RKO (cell line): ENCODE measurements around the gene DDAH1.
A peak's percentile ranks its signal among the peaks of the same experiment; 100 is the strongest.
"Not testable (repeated sequence)": the region's sequence is repeated elsewhere in the genome, so short reads cannot be mapped to it uniquely, and the experiment has no call there.

Experiments used
- DNase-seq: peaks from one replicate; pipeline ENCODE4 v3.0.0-alpha.2; 2016; ENCODE audit warnings: low spot score

DDAH1 gene

DNA sequence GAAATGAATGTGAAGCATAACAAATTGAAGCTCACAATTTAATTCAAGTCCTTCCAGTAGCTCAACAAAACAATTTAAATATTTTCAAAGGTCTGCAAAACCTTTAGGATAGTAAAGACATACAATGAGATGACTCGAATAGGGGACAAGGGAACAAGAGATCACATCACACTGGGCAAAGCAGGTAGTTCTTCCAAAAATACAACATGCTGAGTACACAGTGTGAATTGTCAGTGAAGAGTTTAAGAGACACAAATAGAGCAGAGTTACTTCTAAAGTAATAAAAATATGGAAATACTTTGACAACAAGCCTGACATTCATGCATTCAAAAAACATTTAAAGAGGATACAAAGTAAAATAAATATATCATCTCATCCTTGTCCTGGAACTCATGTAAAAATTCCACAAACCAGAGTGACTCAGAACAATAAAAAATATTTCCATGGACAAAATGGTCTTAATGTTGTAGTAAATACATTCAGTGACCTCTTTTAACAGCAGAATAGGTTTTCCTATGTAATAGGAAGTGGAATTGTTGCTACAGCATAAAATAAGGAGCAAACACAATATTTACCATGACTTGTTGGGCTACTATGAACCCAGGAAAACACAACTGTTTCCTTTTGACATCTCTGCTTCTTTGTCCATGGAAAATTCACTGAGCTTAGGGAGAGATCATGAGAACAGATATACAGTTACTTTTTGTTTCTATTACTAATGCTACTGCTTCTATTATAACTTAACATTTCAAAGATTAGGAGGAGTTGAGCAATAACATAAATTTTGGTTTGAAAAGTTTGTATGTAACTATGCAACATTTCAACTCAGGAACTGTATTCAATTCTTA is 104.9 kb downstream of the DDAH1 start:
- no peak for DNase-seq

DNA sequence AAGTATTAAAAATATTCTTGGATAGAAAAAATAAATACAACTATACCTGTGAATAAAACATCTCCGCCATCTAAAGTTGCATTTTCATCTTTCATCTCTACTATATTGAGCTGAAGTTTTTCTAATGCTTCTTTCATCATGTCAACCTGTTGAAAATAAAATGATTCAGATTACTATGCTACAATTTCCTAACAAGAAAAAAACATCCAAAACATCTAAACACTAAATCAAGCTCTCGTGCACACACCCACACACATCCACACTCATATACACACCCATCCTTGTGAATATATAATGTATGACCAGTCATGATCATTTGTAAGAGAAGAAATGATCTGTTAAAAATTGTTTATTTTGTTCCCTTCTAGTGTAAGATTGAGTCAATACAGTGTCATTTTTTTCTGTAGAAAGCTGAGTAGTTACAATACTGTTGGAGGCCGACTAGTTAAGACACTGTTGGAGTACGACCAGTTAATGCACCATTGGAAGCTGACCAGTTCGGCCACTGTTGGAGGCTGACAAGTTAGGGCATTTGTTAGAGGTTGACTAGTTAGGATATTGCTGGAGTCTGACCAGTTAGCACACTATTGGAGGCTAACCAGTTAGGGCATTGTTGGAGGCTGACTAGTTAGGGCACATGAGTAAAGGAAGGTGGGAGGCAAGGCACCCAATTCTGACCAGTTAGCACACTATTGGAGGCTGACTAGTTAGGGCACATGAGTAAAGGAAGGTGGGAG is 106.1 kb downstream of the DDAH1 start:
- peak; percentile 23 for DNase-seq

DNA sequence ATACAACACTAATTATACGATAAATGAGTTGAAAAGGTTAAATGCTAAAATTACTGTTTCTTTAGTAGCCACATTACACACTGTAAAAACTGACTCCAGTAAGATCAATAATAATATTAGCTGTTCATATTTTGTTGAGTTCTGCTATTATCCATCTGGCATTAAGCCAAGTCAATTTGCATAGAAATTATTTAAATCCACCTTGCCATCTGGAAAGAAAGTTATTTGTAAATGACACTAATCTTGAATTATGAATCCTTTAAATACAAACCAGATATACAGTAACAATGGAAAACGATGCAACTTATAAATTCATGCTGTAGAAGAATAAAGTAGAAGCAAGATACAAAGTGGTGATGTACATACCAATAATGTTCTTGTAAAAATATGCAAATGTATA is 107.1 kb downstream of the DDAH1 start:
- no peak for DNase-seq

DNA sequence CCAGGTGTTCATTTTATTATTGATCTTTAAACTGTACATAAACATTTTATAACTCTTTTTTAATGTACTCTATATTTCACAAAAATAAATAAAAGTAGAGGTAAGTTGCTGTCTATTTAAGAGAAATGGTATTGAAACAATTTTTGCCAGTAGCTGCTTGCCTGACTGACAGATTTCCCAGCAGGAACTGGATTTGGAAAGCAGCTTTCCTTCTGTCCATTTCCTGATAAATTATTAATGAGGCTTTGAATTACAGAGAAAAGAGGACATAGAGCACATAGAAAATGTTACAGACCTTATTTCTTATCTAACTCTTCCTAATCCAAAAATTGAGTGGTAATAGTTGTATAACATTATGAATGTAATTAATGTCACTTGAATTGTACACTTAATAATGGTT is 108.8 kb downstream of the DDAH1 start:
- no peak for DNase-seq

DNA sequence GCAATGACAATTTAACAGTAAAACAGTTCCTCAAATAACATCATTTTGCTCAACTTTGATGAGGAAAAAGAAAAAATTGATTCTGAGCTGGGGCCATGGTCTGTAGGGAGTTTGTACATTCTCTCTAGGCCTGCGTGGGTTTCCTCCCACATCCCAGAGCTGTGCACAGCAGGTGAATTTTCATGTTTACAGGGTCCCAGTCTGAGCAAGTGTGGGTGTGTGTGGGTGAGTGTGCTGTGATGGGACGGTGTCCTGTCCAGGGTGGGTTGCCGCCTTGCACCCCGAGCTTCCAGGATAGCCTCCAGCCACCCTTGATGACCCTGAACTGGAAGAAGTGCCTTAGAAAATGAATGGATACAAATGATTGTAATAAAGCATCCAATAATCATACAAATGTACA is 112.9 kb downstream of the DDAH1 start:
- DNase-seq: no peak

DNA sequence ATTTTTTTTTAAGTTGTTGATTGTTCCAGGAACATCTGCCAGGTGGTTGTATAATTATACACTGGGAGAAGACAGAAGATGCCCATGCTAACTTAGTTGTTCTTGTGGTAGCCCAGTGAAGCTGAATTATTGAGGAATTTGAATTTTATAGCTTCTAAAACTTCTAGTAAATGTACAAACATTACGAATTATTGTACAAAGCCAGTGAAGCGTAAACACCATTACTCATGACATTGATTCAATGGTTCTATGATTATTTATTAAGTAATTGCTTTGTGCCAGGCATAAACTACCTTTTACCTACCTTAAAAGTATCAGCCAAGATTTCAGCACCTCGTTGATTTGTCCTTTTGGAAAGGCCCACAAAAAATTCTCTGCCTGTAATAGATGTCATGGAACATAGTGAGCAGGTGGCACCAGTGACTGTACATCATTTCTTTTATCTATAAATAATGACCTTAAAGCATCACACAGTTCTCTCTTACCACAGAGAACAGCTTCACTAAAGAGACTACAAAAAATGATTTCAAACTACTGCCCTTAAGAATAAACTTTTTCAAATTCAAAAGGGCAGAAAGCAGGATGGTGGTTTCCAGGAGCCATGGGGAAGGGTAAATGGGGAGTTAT is 113.6 kb downstream of the DDAH1 start:
- DNase-seq: no peak

DNA sequence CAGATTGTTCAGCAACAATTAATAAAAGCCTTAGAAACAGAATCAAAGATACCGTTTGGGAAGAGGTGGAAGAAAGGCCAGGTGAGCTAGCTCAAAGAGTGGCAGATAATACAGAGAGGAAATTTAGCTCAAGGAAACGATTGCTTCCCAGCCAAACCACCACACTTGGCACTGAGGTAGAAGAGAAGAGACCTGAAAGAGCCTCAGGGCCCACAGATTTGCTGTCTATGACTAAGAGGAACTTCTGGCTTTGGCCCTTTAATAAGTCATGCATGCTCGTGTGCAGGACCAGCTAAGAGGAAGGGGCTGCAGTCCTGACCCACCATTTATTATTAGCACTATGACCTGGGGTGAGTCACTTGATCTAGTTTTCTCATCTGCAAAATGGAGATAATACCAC is 115.7 kb downstream of the DDAH1 start:
- no peak for DNase-seq

DNA sequence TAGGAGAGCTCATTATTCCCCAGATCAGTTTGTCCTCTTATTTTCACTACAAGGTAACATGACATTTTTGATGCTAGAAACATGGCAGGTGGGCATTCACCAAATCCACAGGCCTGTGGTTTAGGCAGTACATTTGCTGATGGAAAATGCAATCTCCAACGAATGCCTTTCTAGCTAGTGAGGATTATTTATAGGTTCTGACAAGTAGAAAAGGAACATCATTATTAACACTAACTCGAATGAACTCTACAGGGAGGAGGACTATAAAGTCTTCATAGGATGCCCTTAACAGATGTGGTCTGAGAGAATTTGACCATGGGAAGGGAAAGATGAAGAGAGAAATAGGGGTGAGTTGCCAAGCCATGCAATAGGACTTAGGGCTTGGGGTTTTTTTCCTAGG is 117.1 kb downstream of the DDAH1 start:
- no peak for DNase-seq

DNA sequence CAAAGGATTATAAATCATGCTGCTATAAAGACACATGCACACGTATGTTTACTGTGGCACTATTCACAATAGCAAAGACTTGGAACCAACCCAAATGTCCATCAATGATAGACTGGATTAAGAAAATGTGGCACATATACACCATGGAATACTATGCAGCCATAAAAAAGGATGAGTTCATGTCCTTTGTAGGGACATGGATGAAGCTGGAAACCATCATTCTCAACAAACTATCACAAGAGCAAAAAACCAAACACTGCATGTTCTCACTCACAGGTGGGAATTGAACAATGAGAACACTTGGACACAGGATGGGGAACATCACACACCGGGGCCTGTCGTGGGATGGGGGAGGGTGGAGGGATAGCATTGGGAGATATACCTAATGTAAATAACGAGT is 117.7 kb downstream of the DDAH1 start:
- DNase-seq: not testable (repeated sequence)

DNA sequence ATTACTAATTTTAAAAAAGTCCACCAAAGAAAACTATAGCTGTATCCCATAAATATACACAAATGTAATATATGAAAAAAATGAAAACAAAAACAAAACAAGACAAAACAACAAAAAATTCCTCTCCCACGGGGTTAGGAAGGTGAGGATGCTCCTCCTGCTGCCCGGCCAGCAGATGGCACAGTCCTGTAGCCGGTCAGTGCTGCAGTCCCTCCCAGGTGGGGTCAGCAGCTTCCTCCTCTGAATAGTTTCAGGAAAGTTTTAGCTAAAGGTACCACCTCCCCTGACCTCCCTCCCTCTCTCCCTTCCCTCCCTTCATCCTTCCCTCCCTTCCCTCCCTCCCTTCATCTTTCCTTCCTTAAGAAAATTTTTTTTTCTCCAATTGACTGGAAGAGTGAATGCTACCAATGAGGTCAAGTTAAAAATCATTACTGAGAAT is 120.7 kb downstream of the DDAH1 start:
- peak; percentile 65 for DNase-seq

DNA sequence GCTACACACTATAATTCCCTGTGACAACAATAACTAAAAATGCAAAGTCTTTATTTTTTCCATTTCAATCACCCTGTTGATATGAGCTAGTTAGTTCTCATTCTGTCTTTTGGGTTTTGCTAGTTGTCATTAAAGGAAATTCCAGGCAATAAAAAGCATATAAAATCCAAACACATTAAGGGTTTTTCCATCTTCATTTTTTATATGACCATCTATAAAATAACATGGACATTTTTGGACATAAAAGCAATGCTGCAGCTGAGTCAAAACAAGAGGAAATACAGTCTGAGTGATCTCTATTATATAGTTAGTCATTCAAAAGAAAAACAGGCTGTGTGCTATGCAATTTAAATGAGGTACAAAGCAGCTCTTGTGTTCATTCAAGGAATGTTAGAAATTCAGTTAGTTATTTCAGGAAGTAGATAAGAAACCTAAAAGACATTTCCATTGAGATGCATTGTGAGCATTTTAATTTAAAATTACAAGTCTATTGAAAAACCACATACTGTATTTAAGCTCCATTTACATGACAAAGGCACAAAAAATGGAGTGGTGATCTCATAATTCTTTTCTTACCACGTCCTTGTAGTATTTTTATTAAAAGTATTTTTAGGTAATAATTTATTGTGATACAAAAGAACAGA is 121.2 kb downstream of the DDAH1 start:
- DNase-seq: peak; percentile 48

DNA sequence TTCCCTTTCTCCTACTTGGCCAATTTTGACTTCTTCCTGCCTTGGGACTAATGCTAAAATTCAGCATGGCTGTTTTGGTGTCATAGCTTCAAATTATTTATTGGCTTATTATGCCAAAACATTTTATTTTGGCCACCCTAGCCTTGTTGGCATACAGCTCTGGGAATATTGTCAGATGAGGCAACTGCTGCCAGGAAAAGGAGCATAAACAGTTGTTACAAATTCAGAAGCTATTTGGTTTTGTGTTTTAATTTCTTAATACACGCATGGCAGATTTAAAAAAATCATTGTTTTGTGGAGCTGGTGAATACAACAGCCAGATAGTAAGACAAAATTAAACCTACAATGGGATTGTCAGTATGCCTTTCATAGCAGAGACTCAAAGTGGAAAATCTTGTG is 121.7 kb downstream of the DDAH1 start:
- DNase-seq: no peak

DNA sequence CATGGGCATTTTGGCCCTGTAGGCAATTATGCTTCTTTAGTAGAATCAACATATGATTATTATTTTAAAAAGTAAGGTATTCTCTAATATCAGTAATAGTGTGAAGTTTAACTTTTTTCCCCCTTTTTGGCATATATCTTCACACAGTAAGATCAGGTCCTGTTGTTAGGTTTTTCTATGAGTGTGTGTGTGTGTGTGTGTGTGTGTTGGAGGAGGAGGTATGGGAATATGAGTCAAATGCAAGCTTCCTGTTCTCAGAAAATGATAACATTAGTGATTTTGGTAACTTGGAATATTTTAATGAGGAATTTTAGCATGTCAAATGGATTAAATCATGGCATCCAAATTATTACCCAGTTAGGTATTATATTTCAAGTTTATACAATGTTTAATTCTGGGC is 122.8 kb downstream of the DDAH1 start:
- DNase-seq: no peak

DNA sequence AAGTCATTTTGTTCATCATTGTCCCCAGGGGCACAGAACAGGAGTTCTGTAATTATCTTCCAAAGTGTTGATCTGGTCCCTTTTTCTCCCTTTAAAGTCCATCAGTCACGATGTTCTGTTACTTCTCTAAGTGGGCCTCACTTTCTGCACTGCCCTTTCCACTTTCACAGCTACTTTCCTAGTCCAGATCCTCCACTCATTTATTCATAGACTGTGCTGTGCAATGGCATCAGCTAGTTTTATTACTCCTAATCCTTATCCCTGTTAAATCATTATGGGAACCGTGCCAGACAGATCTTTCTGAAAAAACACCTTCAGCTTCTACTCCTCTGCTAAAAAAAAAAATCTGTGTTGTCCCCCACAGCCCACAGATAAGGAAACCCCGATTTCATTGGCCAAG is 124.5 kb downstream of the DDAH1 start:
- DNase-seq: no peak

DNA sequence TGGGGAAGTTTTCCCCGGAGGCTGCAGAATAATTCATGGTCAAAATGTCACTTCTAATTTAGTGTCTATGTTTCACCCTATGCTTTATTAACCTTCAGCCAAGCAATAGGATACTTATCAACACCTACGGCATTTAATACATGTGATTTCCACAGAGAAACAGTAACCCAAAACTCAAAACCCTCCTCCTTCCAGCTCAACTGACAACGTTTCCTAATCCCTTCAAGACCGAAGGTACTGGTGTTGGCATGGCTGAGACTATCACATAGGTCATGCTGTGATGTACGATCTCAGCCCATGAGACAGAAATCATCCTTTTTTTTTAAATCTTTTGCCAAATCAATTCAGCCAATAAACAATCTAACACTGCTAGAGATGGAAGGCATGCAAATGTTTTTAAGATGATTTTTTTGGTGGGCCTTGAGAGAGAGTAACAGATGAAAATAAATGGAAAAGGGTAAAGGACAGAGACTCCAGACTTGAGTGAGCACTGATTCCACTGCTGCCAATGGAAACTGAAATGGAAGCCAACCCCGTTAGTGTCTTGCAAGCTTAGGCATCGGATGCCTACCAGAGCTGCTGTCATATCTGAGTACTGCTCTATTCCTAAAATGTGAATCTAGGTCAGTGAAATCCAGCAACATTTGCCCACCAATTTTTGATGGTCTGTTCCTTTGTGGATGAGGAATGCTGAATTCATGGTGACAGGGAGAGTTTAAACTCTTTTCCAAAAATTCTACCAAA is 125.1 kb downstream of the DDAH1 start:
- DNase-seq: no peak

DNA sequence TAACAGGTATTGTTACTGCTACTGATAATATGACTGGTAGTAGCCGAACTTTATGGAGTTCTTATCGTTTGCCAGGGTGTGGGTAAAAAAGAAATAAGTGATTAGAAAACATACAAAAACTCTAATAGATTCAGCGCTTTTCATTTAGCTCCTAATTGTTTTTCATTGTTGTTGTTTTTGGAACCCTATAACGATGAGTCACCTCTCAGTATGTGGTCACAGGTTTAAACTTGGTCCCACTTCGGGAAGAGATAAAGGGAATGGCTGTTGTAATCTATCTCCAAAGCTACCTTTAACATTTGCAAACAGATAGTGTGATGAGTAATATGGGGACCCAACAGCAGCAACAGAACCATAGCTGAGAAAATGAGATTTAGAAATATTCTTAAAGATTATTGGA is 125.9 kb downstream of the DDAH1 start:
- no peak for DNase-seq

DNA sequence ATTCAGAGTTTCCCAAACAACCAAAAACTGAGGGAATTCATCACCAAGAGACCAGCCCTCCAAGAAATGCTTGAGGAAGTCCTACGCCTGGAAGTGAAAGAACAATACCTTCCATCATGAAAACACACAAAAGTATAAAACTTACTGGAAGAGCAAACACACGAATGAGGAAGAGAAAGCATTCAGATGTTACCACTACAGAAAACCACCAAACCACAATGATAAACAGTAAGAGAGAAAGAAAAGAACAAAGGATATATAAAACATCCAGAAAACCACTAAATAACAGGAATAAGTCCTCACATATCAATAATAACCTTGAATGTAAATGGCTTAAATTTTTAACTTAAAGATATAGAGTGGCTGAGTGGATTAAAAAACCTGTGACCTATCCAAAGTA is 130.0 kb downstream of the DDAH1 start:
- no peak for DNase-seq

DNA sequence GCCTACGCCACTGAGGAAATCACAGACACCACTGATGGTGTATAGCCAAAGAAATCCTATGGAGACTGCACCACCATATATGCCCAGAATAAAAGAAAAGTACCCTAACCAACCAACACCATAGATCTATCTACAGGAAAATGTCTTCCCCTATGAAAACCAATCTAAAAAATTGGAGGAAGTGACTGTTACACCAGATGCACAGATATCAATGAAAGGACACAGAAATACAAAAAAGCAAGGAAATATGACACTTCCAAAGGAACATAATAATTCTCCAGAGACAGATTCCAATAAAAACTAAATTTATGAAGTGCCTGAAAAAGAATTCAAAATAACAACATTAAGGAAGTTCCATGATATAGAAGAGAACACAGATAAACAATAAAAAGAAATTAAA is 131.8 kb downstream of the DDAH1 start:
- DNase-seq: no peak

DNA sequence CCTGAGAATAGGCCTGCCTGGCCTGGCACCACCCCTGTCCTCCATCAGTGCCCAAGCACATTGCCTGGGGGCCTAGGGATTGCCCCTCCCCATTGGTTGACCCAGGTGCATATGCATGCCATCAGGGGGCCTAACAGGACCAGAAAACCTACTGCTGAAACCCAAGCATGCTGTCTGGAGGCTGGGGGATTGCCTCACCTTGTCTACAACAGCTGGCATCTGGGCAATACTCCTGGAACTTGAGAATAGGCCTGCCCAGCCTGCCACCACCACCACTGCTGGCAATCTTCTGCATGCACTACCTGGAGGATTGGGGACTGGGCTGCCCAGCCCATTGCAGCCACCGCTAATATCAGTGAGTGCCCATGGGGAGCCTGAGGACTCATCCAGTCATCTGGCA is 132.4 kb downstream of the DDAH1 start:
- no peak for DNase-seq

DNA sequence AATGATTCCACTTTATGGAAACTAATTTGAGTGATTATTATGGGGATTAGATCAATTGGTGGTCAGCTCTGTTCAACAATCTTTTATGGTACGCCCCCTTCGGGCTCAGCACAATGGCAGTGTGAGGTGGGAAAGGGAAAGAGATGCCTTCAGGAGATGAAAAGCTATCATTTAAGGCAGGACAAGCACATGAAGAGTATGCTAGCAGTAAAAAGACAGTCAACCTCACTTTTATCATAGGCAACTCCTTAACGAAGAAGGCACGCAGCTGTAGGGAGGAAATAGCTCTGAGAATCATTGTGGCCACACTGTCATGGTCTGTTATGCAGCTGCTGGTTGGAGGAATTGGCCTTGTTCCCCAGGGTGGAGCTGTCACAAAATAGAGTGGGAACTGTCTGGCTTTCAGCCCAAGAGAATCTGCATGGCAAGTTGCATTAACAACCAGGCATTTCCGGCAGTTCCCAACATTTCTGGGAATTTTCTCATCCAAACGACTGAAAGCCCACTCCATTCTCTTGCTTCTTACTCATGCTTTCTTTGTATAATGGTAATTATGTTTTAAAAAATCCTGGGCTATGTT is 134.2 kb downstream of the DDAH1 start:
- DNase-seq: peak; percentile 42

DNA sequence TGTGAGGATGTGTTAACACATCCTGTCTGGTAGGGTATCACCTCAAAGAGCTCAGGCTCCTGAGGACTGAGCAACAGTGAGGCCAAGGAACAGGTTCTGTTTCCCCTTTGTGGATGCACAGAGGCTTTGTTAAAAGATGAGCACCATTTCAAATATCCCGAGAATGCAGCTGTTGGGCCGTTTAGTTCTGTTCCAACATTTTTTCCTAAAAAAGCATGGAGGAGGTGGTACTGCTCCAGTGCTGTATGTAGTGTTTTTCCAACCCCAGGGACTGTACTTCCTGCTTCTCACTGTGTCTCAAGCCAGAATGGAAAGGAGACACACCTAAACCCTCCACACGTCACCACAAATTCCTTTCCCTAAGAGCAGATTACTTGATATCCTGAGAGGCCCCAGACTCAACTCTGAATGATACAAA is 134.7 kb downstream of the DDAH1 start:
- no peak for DNase-seq
